ENCODE results near the gene MS4A6E.

The MS4A6E gene

DNA sequence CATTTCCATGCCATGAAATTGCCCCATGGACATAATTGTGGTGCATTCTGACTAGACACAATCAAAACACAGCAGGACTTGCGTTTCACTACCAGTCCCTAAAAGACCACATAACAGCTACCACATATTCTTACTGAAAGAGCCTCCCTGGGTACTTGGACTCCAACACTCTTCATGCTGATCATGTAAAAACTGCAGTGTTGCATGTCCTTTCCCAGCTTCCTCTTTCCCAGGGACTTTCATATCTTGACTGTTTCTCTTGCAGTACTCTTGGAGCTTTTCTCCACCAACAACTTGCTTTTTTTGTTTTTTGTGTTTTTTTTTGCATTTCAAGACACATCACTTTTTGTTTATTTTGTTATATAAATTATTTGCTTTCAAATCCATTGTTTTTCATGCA is 22.9 kb downstream of the MS4A6E start:
- TF ChIP-seq GATA2 (IDR thresholded peaks at IDR 0.05; ENCODE audit: low read depth, low read length) (no peak), GATA3 (IDR thresholded peaks at IDR 0.05; ENCODE audit: low read depth, low read length) (no peak)

DNA sequence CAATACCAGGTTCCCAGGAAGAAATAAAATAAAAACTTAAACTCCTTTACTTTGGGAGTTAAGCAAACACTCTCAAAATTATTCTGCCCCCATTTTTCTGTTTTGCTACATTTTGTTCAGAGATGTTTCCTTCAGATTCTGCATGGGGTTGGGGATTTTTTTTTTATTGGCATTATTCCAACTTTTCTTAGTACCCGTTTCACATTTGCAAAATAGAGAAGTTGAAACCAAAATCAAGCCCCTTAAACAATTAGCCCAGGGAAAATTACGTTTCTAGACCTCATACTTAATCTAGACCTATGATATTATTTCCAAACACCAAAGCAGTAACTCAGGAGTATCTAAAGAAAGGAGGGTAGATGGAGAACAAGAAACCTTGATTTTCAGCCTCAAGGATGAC is 30.7 kb downstream of the MS4A6E start:
- TF ChIP-seq GATA3 (IDR thresholded peaks at IDR 0.05; ENCODE audit: low read depth, low read length) (no peak), GATA2 (IDR thresholded peaks at IDR 0.05; ENCODE audit: low read depth, low read length) (no peak)

DNA sequence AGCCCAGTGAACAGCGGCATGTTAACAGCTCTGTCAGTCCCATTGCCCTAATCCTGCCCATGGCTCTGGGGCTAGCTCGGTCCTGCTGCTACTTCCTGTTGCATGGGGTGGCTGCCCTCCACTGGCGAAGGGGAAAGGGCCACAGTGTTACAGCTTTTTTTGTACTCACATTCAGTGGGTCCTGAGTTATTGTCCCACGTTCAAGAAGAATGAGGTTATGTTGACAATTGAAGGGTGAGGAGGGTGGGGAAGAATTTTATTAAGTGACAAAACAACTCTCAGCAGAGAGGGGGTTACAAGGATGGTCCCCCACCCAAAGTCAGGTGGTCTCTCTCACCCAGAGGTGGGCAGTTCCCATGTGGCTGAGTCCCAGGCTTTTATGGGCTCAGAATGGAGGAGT is 33.6 kb downstream of the MS4A6E start:
- TF ChIP-seq GATA2 (IDR thresholded peaks at IDR 0.05; ENCODE audit: low read depth, low read length) = no peak

DNA sequence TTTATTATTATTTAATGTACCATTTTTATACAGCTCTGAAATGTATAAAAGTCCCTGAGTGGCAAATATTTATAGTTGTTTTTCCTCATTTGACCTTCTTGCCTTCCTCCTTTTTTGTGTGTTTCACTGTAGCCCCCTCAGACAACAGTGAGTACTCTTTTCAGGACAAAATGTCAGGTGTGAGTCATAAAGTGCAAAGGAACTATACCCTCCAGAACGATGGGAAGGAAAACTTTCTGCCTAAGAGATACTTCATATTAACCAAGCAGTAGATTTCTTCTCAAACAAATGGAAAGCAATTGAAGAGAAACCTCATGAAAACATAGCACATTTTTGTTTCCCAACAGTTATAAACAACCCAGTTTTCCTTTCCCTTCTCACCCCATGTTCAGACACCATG is 35.2 kb downstream of the MS4A6E start:
- no peak for TF ChIP-seq GATA3 (IDR thresholded peaks at IDR 0.05; ENCODE audit: low read depth, low read length)
- no peak for TF ChIP-seq GATA2 (IDR thresholded peaks at IDR 0.05; ENCODE audit: low read depth, low read length)

DNA sequence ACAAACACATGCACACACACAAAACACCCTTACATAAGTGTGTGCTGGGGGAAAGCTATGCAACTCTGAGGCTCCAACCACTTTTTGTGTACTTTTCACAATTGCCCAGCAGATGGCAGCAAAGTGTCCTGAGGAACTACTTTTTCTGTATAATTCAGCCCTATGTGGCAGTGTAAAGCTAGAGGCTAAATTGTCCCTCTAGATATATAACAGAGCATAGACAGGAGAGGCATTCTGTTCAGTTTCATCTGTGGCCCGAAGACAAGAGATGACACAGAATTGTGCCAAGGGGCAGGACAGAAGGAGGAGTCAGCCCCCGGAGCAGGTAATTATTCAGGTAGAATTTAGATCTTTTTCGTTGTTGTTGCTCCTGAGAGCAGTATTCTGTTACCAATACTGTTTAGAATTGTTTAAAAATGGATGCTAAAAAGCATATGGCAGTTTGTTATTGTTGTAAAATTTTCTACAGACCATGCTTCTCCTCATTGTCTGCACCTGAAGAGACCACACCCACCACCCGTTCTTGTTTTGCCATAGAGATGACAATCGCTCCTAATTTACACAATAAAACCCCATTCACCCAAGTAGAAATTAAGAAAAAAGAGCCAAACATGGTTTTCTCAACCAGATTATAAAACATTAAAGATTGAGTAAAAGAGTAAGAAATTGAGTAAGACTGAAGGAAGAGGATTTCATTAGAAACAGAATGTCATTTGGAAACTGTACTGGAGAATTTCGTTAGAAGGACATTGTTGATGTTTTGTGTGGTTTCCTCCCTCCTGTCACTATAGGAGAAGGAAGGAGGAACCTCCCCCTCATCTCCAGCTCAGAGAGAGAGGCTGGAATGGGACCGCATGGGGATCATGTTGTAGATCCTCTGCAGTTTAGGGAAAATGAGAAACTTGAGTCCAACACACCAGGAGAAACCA is 36.8 kb downstream of the MS4A6E start:
- TF ChIP-seq GATA2 (IDR thresholded peaks at IDR 0.05; ENCODE audit: low read depth, low read length) (no peak), GATA3 (IDR thresholded peaks at IDR 0.05; ENCODE audit: low read depth, low read length) (no peak)

DNA sequence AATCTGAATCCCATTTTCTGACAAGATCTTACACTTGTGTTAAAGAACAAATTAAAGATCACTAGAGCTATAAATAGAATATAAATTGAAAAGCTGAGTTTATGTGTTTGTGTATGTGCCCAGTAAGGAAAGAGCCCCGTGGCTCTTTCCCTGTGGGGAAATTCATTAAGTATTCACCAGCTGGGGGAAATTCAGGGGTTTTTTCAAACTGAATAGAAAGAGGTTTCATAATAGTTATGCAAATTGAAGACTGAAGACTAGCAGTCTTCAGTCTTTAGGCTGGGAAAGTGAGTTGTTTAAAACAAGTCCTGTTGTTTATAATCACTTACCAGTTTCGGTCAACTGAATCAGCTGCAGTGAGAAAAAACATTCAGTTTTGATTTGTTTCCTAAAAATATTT is 40.0 kb downstream of the MS4A6E start:
- no peak for TF ChIP-seq GATA3 (IDR thresholded peaks at IDR 0.05; ENCODE audit: low read depth, low read length)
- TF ChIP-seq GATA2 (IDR thresholded peaks at IDR 0.05; ENCODE audit: low read depth, low read length) = no peak

DNA sequence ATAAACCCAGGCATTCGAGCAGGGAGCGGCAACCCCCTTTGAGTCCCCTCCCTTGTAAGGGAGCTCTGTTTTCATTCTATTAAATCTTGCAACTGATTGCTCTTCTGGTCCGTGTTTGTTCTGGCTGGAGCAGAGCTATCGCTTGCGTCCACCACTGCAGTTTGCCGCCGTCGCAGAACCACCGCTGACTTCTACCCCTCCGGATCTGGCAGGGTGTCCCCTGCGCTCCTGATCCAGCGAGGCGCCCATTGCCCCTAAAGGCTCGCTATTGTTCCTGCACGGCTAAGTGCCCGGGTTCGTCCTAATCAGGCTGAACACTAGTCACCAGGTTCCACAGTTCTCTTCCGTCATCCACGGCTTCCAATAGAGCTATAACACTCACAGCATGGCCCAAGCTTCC is 40.8 kb downstream of the MS4A6E start:
- TF ChIP-seq GATA3 (IDR thresholded peaks at IDR 0.05; ENCODE audit: low read depth, low read length) = no peak
- TF ChIP-seq GATA2 (IDR thresholded peaks at IDR 0.05; ENCODE audit: low read depth, low read length) = no peak

DNA sequence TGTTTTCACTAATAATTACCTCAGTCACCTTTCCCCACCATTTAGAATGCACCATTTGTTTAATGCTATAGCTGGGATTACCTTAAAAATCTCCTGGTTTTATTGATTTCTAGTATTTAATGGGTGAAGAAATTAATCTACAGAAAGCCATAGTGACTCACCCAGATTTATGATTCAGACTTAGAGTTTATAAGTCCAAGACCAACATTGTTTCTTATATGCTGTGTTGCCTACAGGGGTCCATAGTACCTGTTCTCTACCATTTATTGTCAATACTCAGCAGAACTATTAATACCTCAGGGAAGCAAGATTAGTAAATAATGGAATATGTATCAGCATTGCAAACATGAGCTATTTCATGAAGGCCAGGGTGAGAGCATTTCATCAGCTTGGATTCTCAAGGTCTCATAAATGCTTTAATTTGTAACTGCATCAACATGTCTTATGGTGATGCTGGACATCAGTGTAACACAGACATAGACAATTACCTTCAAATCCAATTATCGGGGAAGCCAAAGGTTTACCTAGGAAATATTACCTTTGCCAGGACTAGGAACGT is 43.3 kb downstream of the MS4A6E start:
- no peak for TF ChIP-seq GATA3 (IDR thresholded peaks at IDR 0.05; ENCODE audit: low read depth, low read length)
- no peak for TF ChIP-seq GATA2 (IDR thresholded peaks at IDR 0.05; ENCODE audit: low read depth, low read length)

DNA sequence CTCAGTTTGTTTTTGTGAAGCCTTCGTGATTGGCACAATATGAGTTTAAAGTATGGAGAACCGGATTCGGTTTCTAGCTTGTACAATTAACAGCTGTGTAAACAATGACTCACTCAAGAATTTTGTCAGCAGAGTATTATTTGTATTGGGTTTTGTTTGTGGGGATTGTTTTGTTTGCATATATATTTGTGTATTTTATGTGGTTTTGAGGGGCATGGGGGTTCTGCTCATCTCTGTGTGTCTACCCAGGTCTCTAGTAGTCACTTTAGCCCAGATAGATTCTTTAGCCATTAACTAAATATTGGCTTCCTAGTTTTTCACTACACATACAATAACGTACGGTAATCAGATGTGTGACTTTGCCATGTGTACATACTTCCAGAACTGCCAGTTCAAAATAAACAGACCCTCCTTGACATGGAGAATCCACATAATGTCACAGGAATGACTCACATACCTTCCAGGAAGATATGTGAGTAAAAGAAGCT is 43.8 kb downstream of the MS4A6E start:
- TF ChIP-seq GATA2 (IDR thresholded peaks at IDR 0.05; ENCODE audit: low read depth, low read length) (no peak), GATA3 (IDR thresholded peaks at IDR 0.05; ENCODE audit: low read depth, low read length) (no peak)

DNA sequence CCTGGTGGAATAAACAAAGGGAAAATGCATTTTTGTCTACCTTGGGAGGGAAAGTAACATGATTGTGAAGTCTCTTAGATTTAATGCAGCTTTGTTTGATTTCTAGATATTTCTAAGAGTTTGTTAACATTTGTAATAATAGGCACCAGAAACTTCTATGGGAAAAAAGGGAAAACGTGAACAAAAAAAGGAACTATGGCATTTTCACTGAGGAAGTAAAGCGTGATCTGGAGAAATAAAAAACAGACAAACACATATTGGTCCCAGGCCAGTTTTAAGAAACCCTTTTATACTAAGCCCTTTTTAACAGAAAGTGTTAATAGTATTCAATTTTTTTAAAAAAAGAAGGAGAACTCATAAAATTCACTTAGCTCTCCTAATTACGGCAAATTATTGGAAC is 44.3 kb downstream of the MS4A6E start:
- TF ChIP-seq GATA2 (IDR thresholded peaks at IDR 0.05; ENCODE audit: low read depth, low read length) = no peak
- TF ChIP-seq GATA3 (IDR thresholded peaks at IDR 0.05; ENCODE audit: low read depth, low read length) = no peak

DNA sequence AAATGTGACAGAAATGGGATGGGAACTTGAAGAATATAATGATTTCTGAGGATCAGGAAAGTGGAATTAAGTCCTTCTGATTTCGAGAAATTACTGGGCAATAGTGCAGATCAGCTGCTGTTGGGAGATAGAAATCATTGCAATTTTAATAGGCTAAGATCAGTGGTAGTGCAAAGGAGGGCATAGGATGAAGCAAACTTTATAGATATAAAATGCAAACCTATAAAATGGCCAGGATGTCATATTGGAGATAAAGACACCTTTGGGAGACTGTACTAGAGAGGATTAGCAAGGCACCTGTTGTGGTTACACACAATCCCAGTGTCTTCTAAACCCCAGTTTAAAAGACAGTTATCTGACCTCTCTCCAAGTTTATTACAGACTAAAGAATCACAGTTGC is 44.8 kb downstream of the MS4A6E start:
- no peak for TF ChIP-seq GATA3 (IDR thresholded peaks at IDR 0.05; ENCODE audit: low read depth, low read length)

DNA sequence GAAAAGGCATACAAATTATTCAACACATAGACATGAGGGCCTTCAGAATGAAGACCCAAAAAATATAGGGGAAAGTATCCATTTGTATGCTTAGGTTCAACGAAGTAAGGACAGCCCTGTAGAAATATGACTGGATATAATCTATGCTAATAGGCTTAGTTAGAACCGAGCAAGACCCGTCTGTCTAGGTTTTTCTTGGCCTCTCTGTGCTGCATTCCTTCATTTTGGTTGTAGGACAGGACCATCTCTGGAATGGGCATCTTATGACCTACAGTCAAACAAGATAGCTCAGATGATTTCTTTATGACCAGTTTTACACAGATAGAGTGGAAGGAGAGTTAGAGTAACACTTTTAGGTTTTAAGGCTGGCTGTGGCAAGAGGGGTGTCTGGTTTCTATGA is 45.7 kb downstream of the MS4A6E start:
- no peak for TF ChIP-seq GATA3 (IDR thresholded peaks at IDR 0.05; ENCODE audit: low read depth, low read length)
- TF ChIP-seq GATA2 (IDR thresholded peaks at IDR 0.05; ENCODE audit: low read depth, low read length) = no peak

DNA sequence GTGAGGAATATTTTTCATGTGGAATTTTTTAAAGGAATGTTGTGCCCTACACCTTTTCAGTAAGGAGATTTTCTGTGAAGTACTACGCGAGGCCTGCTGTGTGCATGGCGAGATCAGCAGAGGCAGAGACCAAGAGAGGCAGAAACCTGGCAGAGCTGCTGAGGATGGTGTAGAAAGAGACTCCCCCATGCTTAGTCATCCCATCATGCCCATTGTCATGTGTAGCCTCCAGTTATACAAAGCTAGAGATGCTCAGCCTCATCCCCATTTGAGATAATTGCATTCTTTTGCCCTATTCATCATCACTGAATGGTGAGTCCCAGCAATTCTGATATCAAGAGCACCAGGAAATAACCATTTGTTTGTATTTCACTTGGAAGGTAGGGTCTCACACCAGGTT is 48.3 kb downstream of the MS4A6E start:
- TF ChIP-seq GATA3 (IDR thresholded peaks at IDR 0.05; ENCODE audit: low read depth, low read length) (no peak), GATA2 (IDR thresholded peaks at IDR 0.05; ENCODE audit: low read depth, low read length) (no peak)

DNA sequence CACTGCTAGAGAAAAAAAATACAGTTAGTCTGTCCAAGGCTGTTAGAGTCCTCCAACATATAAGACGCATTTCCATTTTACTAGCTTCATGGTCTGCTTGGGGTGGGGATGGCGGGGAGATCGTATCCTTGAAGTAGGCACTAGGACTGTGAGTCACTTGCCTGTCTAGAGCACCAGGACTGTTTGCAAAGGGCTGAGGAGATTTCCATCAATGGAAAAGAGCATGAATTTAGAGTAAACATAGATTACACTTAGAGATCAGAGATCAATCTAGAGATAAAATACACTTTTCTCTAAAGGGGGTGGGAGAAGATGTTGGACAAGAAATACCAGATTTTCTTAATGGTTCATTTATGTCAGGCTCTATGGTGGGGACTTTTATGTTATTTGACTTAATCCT is 49.5 kb downstream of the MS4A6E start:
- TF ChIP-seq GATA3 (IDR thresholded peaks at IDR 0.05; ENCODE audit: low read depth, low read length) = no peak
- no peak for TF ChIP-seq GATA2 (IDR thresholded peaks at IDR 0.05; ENCODE audit: low read depth, low read length)

DNA sequence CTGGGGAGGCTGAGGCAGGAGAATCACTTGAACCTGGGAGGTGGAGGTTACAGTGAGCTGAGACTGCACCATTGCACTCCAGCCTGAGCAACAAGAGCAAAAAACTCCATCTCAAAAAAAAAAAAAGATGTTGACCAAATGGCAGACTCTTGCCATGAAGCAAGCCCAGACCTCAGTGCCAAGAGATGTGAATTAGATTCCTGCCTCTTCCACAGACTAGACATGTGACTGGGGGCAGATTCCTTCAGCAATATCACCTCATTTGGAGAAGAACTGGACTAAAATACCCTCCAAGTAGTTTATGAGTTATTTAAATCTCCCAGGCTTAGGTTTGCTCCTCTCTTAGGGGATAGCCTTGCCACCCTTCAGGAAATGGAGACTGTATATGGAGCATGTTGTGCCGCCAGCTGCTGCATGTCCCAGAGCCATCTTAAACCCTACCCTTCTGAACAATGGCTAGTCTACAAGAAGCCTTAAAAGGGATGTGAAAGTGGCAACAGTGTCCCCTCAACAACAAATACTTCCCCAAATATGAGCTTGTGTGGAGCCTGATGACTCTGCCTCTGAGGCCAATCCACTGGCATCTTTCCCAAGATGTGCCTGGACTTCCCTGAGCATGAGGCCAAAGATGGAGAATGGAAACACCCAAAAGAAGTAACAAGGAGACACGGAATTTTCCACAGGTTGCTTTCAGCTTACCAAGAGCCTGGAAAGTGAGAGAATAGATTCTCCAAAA is 50.5 kb downstream of the MS4A6E start:
- no peak for TF ChIP-seq GATA3 (IDR thresholded peaks at IDR 0.05; ENCODE audit: low read depth, low read length)

Measured in SH-SY5Y (cell line).